ENCODE data around the gene PGLYRP2. TPM values are rescaled to one million over a fixed set of nuclear protein-coding genes. Genes with fewer than 3 reads are reported as not detected.
"Not testable (repeated sequence)": the region's sequence is repeated elsewhere in the genome, so short reads cannot be mapped to it uniquely, and the experiment has no call there.

The PGLYRP2 gene
- not detected in 2 replicates for total RNA-seq (2014; rRNA removed; shearing (Covaris generic))
- polyA plus RNA-seq (2015; cell fraction: cytosol; rRNA removed) = not detected in 2 replicates
- not detected in 2 replicates for polyA plus RNA-seq (2015; cell fraction: nucleus; rRNA removed)

DNA sequence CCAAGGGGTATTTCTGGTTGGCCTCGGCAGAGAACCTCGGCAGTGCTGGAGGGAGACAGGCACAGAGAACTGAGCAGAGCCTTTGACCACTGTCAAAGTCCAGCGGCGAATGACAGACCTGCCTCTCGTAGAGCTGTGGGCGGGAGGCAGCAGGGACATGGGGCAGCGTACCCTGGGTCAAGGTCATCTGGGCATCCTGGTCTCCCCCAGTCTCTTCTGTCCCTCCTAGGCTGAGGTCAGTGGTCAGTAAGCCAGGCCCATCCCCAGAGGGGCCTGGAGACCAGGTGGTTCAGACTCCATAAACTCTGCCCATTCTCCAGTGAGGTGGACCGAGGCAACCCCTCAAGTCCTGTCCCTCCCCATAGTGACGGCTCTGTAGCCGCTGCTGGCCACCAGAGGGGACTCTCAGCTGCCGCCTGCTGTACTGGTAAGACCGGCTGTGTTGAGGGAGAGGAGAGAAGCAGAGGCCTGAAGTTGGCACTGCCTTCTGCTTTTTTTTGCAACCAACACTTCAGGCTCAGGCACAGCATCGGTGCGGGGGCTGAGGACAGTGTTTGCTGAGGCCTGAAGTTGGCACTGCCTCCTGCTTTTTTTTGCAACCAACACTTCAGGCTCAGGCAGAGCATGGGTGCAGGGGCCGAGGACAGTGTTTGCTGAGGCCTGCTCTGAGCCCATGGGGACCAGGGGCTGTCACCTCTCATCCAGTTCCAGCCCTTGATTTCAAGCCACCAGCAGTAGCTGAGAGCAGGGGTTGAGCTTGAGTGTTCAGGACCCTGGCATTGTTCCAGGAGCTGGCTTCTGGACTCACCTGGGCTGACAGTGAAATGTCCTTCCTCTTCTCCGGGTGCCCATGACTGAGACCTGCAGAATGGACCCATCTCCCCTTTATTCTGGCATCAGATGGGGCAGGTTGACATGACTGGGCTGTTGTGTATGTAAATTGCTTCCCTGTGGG is at the start of gene PGLYRP2:
Gene PGLYRP2 (minus strand): TSS at position 111 of the 955 bp plus-strand sequence. CDS start 130 bp downstream, outside the sequence.
- peak; percentile 14 for DNase-seq (ENCODE audit: low read depth, low spot score)
- in situ Hi-C loops (cut with HindIII; ENCODE audit: low pct_unique_long_range_greater_than_20kb, low sequenced_read_pairs) = no loop called here

DNA sequence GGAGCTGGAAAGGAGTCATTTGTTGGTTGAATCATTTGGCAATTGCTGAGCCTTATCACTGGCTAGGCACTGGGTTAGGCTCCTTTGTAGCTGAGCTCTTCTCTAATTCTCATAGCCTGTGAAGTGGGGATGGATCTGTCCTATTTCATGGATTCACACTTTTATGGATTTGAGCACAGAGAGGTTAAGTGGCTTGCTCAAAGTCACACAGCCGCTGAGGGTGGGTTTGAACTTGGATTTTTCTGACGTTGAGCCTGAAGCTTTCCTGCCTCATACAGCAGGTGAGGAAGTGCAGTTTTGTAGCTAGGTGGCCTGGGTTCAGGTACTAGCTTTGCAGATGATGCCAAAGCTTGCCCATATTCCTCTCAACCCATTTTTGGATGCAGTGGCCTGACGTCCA is 48.4 kb upstream of the PGLYRP2 start:
- no peak for DNase-seq (ENCODE audit: low read depth, low spot score)
- in situ Hi-C loops (cut with HindIII; ENCODE audit: low pct_unique_long_range_greater_than_20kb, low sequenced_read_pairs) = no loop called here

DNA sequence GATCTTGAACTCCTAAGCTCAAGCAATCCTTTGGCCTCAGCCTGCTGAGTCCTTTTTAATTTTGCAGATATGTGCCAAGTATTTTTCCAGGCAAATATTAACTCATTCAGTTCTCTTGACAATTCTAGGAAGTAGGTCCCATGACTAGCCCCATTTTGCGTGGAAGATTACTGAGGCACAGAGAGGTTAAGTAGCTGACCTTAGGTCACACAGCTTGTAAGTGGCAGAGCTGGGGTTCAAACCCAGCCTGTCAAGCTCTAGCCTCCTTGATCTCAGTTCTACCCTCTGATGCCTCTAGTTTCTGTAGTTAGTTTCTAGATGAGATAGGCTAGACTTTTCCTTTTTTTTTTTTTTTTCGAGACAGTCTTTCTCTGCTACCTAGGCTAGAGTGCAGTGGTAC is 47.1 kb upstream of the PGLYRP2 start:
- in situ Hi-C loops (cut with HindIII; ENCODE audit: low pct_unique_long_range_greater_than_20kb, low sequenced_read_pairs) = no loop called here
- DNase-seq (ENCODE audit: low read depth, low spot score) = no peak

DNA sequence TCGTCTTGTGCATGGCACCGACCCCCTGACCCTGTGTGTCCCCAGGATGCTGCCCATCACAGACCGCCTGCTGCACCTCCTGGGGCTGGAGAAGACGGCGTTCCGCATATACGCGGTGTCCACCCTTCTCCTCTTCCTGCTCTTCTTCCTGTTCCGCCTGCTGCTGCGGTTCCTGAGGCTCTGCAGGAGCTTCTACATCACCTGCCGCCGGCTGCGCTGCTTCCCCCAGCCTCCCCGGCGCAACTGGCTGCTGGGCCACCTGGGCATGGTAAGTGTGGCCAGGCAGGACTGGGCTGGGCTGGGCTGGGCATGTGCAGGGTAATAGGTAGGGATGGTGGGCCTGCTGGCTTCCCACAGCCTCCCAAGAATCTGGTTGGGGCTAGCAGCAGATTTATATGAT is 46.0 kb upstream of the PGLYRP2 start:
- in situ Hi-C loops (cut with HindIII; ENCODE audit: low pct_unique_long_range_greater_than_20kb, low sequenced_read_pairs) = no loop called here
- DNase-seq (ENCODE audit: low read depth, low spot score) = no peak

GRCh38 chr19:15524781-15525180 is 45.5 kb upstream of the PGLYRP2 start:
- in situ Hi-C loops (cut with HindIII; ENCODE audit: low pct_unique_long_range_greater_than_20kb, low sequenced_read_pairs) = no loop called here
- DNase-seq (ENCODE audit: low read depth, low spot score) = no peak

GRCh38 chr19:15519433-15519976 is 40.2 kb upstream of the PGLYRP2 start:
- in situ Hi-C loops (cut with HindIII; ENCODE audit: low pct_unique_long_range_greater_than_20kb, low sequenced_read_pairs) = no loop called here
- DNase-seq (ENCODE audit: low read depth, low spot score) = no peak

GRCh38 chr19:15517778-15518177 is 38.5 kb upstream of the PGLYRP2 start:
- in situ Hi-C loops (cut with HindIII; ENCODE audit: low pct_unique_long_range_greater_than_20kb, low sequenced_read_pairs) = no loop called here

DNA sequence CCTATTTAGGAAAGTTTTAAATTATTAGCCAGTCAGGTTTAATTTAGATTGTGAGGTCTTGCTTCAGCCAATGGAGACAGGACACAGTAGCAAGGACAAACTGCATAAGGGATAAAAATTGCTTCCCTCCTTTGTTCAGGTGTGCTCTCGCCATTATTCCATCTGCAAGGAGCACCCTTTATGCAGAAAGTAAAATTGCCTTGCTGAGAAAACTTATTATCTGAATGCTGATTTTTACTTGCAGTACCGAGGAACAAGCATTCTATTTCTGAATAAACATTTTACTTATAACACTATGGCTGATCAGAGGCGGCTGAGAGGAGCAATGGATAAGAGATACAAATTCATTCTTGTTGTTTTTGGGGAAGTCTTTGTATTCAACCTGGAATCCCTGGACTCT is 37.1 kb upstream of the PGLYRP2 start:
- in situ Hi-C loops (cut with HindIII; ENCODE audit: low pct_unique_long_range_greater_than_20kb, low sequenced_read_pairs) = no loop called here

More at GRCh38 chr19:15517778-15518177, 38.5 kb upstream of the PGLYRP2 start:
- DNase-seq (ENCODE audit: low read depth, low spot score) = no peak

GRCh38 chr19:15515227-15515625 is 35.9 kb upstream of the PGLYRP2 start:
- DNase-seq (ENCODE audit: low read depth, low spot score); in situ Hi-C loops (cut with HindIII; ENCODE audit: low pct_unique_long_range_greater_than_20kb, low sequenced_read_pairs): not testable (repeated sequence)

More for the DNA sequence above, 37.1 kb upstream of the PGLYRP2 start:
- no peak for DNase-seq (ENCODE audit: low read depth, low spot score)

GRCh38 chr19:15511671-15512424 is 32.5 kb upstream of the PGLYRP2 start:
- no peak for DNase-seq (ENCODE audit: low read depth, low spot score)
- in situ Hi-C loops (cut with HindIII; ENCODE audit: low pct_unique_long_range_greater_than_20kb, low sequenced_read_pairs) = no loop called here

DNA sequence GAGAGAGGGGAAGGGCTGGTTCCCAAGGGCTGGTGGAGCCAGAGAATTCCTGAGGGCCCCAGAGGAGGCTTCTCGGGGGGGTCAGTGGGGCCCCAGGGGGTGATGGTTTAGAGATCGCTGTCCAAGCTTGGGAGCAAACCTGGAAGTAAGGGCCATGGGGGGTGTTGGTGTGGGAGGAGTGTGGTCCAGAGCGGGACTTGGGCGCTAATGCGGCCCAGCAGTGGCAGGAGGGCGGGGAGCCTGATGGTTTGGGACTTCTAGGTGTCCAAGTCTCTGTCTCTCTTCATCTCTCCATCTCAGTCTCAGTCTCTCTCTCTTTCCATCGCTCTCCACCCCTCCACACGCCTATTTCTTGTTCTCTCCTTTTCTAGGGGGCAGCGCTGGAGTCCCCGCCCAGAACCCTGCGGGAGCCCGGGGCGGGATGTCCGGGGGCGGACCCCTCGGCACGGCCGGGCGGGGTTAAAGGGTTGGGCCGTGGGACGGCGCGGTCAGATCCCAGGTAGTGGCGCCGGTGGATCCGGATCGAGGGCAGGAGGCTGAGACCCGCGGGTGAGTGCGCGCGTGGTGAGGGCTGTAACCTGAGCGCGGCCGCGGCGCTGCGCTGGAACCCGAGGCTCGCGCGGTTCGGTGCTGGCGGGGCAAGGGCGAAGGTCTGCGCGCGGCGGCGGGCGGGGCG is 28.9 kb upstream of the PGLYRP2 start, which contains the start of gene CYP4F22:
Gene CYP4F22 (plus strand): TSS at position 491 of the 676 bp plus-strand sequence. CDS start 16,812 bp downstream, outside the sequence.
- DNase-seq (ENCODE audit: low read depth, low spot score) = no peak
- in situ Hi-C loops (cut with HindIII; ENCODE audit: low pct_unique_long_range_greater_than_20kb, low sequenced_read_pairs) = no loop called here

- in situ Hi-C loops (cut with HindIII; ENCODE audit: low pct_unique_long_range_greater_than_20kb, low sequenced_read_pairs) = no loop called here
- no peak for DNase-seq (ENCODE audit: low read depth, low spot score)
These were observed 28.1 kb upstream of the PGLYRP2 start for GRCh38 chr19:15507068-15508034.

DNA sequence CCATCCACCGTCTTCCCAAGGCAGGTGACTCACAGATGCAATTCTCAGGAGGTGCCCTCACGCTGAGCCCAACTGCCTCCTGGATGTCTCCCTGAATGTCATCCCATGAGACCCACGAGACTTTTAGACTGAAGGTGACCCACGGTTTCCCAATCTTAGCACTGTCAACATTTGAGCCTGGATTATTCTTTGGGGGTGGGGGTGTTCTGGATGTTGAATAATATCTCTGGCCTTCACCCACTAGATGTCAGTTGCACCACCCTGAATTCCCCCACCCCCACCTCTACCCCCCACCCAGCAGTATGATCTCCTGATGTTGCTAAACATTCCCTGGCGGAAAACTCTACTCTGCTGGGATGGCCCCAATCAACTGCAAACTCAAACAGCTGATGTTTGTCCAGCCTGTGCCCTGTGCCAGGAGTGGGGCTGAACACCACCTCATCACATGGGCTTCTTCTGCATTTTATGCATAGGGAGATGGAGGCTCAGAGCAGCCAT is 26.8 kb upstream of the PGLYRP2 start:
- in situ Hi-C loops (cut with HindIII; ENCODE audit: low pct_unique_long_range_greater_than_20kb, low sequenced_read_pairs) = no loop called here
- no peak for DNase-seq (ENCODE audit: low read depth, low spot score)

GRCh38 chr19:15502264-15502663 is 23.0 kb upstream of the PGLYRP2 start:
- in situ Hi-C loops (cut with HindIII; ENCODE audit: low pct_unique_long_range_greater_than_20kb, low sequenced_read_pairs) = no loop called here
- peak; percentile 10 for DNase-seq (ENCODE audit: low read depth, low spot score)

- in situ Hi-C loops (cut with HindIII; ENCODE audit: low pct_unique_long_range_greater_than_20kb, low sequenced_read_pairs) = no loop called here
- DNase-seq (ENCODE audit: low read depth, low spot score) = no peak
These were observed 22.3 kb upstream of the PGLYRP2 start for GRCh38 chr19:15501596-15501995.

DNA sequence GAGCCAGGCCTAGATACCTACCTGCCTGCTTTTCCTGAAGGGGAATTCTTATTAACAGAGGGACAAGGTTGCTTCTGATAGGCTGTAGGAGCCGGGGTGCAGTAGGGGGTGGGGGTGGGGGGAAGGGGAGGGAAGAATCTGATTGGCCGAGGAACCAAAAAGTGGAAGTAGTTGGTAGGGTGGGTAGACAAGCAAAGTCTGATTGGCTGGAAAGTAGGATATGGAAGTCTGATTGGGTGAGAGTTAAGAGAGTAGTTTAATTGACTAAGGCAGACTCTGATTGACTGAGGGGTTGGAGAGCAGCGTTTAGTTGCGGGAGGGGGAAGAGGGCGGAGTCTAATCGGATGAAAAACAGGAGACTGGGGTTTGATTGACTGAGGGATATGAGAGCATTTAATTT is 19.6 kb upstream of the PGLYRP2 start:
- in situ Hi-C loops (cut with HindIII; ENCODE audit: low pct_unique_long_range_greater_than_20kb, low sequenced_read_pairs) = no loop called here
- peak; percentile 30 for DNase-seq (ENCODE audit: low read depth, low spot score)
